Measurements from ENCODE around the gene HOXB6. TPM values are rescaled to one million over a fixed set of nuclear protein-coding genes. Genes with fewer than 3 reads are reported as not detected.

The HOXB6 gene
- total RNA-seq, 1 experiment from 2014 or later: 64.8 TPM

GRCh38 chr17:48570325-48571023 lies 34.3 kb downstream of the HOXB6 start:
- TF ChIP-seq SP1 (IDR thresholded peaks at IDR 0.05; ENCODE audit: low read depth): no peak
- no TSS peak for BruUV-seq (replicated peaks)
- ChIA-PET POLR2A (no interaction called here), RAD21 (ENCODE audit: low non-redundant PET in 1 of 2, low total read pairs in 2 of 2, uncharacterized antibody in 2 of 2, unreplicated experiment in 2 of 2) (no interaction called here), CTCF (no interaction called here)
- intact Hi-C loops (cut with micrococcal nuclease): no loop called here
- no peak overlapping the region for H3K9ac ChIP-seq (ENCODE audit: low read length)
- no peaks in the 10 kb centered on the region for H3K27me3 ChIP-seq (ENCODE audit: insufficient read depth, low read length)
- no peak overlapping the region for H3K27ac ChIP-seq (ENCODE audit: low read depth, low read length)
- H3K9me3 ChIP-seq (ENCODE audit: control insufficient read depth in 1 of 2, insufficient read depth in 1 of 2, low read depth in 1 of 2, low read length in 2 of 2): no peaks in the 10 kb centered on the region
- no peak for ATAC-seq
- no peak overlapping the region for H3K4me2 ChIP-seq (ENCODE audit: low read length)
- no peaks in the 10 kb centered on the region for H4K20me1 ChIP-seq (ENCODE audit: insufficient read depth)
- H3K36me3 ChIP-seq (ENCODE audit: control insufficient read depth in 1 of 2, insufficient read depth in 2 of 2, low read length in 2 of 2): no peaks in the 10 kb centered on the region; a peak in 1 of 4 replicates
- H3K9me2 ChIP-seq (ENCODE audit: insufficient read depth): no peaks in the 10 kb centered on the region
- no peak for DNase-seq (ENCODE audit: low read depth, low spot score)
- H2AFZ ChIP-seq (ENCODE audit: low read depth, low read length, poor library complexity, severe bottlenecking): no peak overlapping the region
- H3K4me3 ChIP-seq (replicated peaks in 1 of 2; ENCODE audit: low read depth in 1 of 2, low read length in 2 of 2): no peak overlapping the region
- peaks cover 73% of the 10 kb centered on the region for H3K79me2 ChIP-seq (ENCODE audit: insufficient read depth, low read length)
- no peaks in the 10 kb centered on the region for H3K4me1 ChIP-seq (ENCODE audit: control insufficient read depth in 1 of 2, insufficient read depth in 2 of 2, low read length in 2 of 2)

- ATAC-seq: no peak
- RAD21 ChIA-PET (ENCODE audit: low non-redundant PET in 1 of 2, low total read pairs in 2 of 2, uncharacterized antibody in 2 of 2, unreplicated experiment in 2 of 2): no interaction called here
- Histone ChIP-seq H2AFZ (ENCODE audit: low read depth, low read length, poor library complexity, severe bottlenecking) (no peak overlapping the region), H3K9me3 (ENCODE audit: control insufficient read depth in 1 of 2, insufficient read depth in 1 of 2, low read depth in 1 of 2, low read length in 2 of 2) (no peaks in the 10 kb centered on the region), H3K4me2 (ENCODE audit: low read length) (no peak overlapping the region), H3K9ac (ENCODE audit: low read length) (no peak overlapping the region), H3K4me1 (ENCODE audit: control insufficient read depth in 1 of 2, insufficient read depth in 2 of 2, low read length in 2 of 2) (no peaks in the 10 kb centered on the region), H3K79me2 (ENCODE audit: insufficient read depth, low read length) (peaks cover 70% of the 10 kb centered on the region), H3K27me3 (ENCODE audit: insufficient read depth, low read length) (no peaks in the 10 kb centered on the region), H3K36me3 (ENCODE audit: control insufficient read depth in 1 of 2, insufficient read depth in 2 of 2, low read length in 2 of 2) (no peaks in the 10 kb centered on the region; a peak in 1 of 4 replicates), H3K9me2 (ENCODE audit: insufficient read depth) (no peaks in the 10 kb centered on the region), H3K27ac (ENCODE audit: low read depth, low read length) (no peak overlapping the region), H4K20me1 (ENCODE audit: insufficient read depth) (no peaks in the 10 kb centered on the region), H3K4me3 (replicated peaks in 1 of 2; ENCODE audit: low read depth in 1 of 2, low read length in 2 of 2) (no peak overlapping the region)
- CTCF ChIA-PET: no interaction called here
- DNase-seq (ENCODE audit: low read depth, low spot score): no peak
- POLR2A ChIA-PET: no interaction called here
- intact Hi-C loops (cut with micrococcal nuclease): no loop called here
- no TSS peak for BruUV-seq (replicated peaks)
- TF ChIP-seq ZBTB33 (IDR thresholded peaks at IDR 0.05; ENCODE audit: extremely low read depth, insufficient replicate concordance, low read length) (no peak), SRF (IDR thresholded peaks at IDR 0.05; ENCODE audit: low read depth) (no peak), FOSL1 (IDR thresholded peaks at IDR 0.05; ENCODE audit: low read depth) (no peak), SP1 (IDR thresholded peaks at IDR 0.05; ENCODE audit: low read depth) (no peak), YY1 (IDR thresholded peaks at IDR 0.05; ENCODE audit: extremely low read depth, insufficient replicate concordance, low read depth, low read length) (no peak), EZH2 (IDR thresholded peaks at IDR 0.05) (no peak), TCF7L2 (IDR thresholded peaks at IDR 0.05; ENCODE audit: borderline replicate concordance, extremely low read depth, insufficient read depth, insufficient read length) (no peak), SIN3A (IDR thresholded peaks at IDR 0.05; ENCODE audit: low read depth) (no peak), EZH2phosphoT487 (IDR thresholded peaks at IDR 0.05; ENCODE audit: borderline replicate concordance) (no peak), POLR2A (IDR thresholded peaks at IDR 0.05; ENCODE audit: borderline replicate concordance, extremely low read depth, insufficient read depth, insufficient read length) (no peak), JUND (IDR thresholded peaks at IDR 0.05) (no peak), EGR1 (IDR thresholded peaks at IDR 0.05; ENCODE audit: low read depth) (no peak), ATF3 (IDR thresholded peaks at IDR 0.05) (no peak), ZNF274 (IDR thresholded peaks at IDR 0.05; ENCODE audit: low read depth, low read length) (no peak)
Measured at GRCh38 chr17:48569674-48570324, 35.0 kb downstream of the HOXB6 start.
